ENCODE data around the gene LZTR1.
"Not testable (repeated sequence)": the region's sequence is repeated elsewhere in the genome, so short reads cannot be mapped to it uniquely, and the experiment has no call there.

Gene LZTR1

DNA sequence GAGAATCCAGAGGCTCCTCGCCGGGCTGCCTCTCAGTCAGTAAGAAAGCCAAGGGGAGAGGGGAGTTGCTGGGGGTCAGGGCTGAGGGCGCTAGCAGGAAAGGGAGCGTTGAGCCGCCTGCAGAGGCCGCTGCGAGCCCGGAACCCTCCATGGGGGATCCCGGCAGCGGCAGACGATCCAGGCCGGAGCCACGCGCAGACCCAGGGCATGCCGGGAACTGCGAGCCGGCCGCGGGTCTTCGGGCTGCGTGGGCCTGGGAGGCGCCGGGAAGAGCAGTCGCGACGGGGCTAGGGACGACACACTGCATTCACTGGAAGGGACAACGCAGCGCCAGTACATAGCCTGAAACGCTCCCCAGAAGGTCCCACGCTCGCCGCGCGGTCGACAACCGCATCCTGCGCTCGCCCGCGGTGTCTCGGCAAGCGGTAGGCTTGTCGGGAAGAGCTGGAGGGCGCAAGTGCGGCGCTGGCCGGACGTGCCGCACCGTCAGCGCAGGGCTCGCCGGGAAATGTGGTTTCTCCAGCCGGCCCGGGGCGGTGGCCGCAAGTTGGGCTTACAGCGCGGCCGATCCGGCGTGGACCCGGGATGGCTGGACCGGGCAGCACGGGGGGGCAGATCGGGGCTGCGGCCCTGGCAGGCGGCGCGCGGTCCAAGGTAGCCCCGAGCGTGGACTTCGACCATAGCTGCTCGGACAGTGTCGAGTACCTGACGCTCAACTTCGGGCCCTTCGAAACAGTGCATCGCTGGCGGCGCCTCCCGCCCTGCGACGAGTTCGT, at the start of gene LZTR1:
TSS of gene LZTR1 (plus strand) at position 511 of the 776 bp plus-strand sequence. CDS start at position 586, 75 bp downstream.
- no peak for DNase-seq (ENCODE audit: low read depth, low spot score)

GRCh38 chr22:20933910-20934309, 48.2 kb upstream of the LZTR1 start:
- no peak for DNase-seq (ENCODE audit: low read depth, low spot score)

GRCh38 chr22:20935049-20935448, 47.0 kb upstream of the LZTR1 start:
- not testable (repeated sequence) for DNase-seq (ENCODE audit: low read depth, low spot score)

- DNase-seq (ENCODE audit: low read depth, low spot score), result not testable (repeated sequence)
Measured at GRCh38 chr22:20935780-20936539, 46.1 kb upstream of the LZTR1 start.

GRCh38 chr22:20937031-20937793, 44.9 kb upstream of the LZTR1 start:
- DNase-seq (ENCODE audit: low read depth, low spot score), result no peak

- no peak for DNase-seq (ENCODE audit: low read depth, low spot score)
Measured at GRCh38 chr22:20937794-20938671, 44.1 kb upstream of the LZTR1 start.

- not testable (repeated sequence) for DNase-seq (ENCODE audit: low read depth, low spot score)
Measured at GRCh38 chr22:20939457-20940185, 42.5 kb upstream of the LZTR1 start.

GRCh38 chr22:20940186-20940651, 41.9 kb upstream of the LZTR1 start:
- DNase-seq (ENCODE audit: low read depth, low spot score), result no peak

DNA sequence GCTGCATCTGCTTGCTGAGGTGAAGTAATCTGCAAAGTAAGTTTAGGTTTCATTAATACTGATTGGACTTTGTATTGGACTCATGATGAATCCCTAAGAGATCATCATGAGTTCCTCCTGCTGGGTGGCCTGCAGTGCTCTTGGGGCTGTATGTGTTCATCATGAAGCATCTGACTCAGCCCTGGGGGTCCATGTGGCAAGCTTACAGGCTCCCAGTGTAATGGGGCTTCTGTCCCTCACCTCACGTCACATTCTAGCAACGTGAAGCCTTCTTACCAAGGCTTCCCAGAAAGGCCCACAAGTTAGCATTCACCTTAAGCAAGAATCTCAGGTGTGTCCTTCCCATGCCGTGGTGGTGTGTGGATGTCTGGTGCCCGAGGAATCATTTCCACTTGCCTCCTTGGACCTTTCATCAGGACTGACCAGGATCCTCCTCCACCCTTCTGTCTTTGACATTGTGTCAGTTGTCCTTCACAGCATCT, 41.2 kb upstream of the LZTR1 start:
- no peak for DNase-seq (ENCODE audit: low read depth, low spot score)

DNA sequence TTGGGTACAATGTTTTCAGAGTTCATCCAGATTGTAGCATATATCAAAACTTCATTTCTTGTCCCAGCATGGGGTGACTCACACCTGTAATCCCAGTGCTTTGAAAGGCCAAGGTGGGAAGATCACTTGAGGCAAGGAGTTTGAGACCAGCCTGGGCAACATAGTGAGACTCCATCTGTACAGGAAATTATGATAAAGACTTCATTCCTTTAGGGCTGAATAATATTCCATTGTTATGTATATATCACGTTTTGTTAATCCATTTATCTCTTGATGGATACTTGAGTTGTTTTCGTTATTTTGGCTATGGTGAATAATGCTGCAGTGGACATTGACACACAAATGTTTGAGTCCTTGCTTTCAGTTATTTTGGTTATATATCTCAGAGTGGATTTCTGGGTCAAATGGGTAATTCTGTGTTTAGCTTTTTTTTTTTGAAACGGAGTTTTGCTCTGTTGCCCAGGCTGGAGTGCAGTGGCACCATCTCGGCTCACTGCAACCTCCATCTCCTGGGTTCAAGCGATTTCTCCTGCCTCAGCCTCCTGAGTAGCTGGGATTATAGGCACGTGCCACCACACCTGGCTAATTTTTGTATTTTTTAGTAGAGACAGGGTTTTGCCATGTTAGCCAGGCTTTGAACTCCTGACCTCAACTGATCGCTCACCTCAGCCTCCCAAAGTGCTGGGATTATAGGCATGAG, 39.7 kb upstream of the LZTR1 start:
- not testable (repeated sequence) for DNase-seq (ENCODE audit: low read depth, low spot score)

- DNase-seq (ENCODE audit: low read depth, low spot score), result no peak
Measured at GRCh38 chr22:20943104-20943933, 38.8 kb upstream of the LZTR1 start.

- no peak for DNase-seq (ENCODE audit: low read depth, low spot score)
Measured at GRCh38 chr22:20944042-20944441, 38.1 kb upstream of the LZTR1 start.

- DNase-seq (ENCODE audit: low read depth, low spot score), result no peak
Measured at GRCh38 chr22:20945578-20945934, 36.5 kb upstream of the LZTR1 start.

GRCh38 chr22:20946080-20946986, 35.8 kb upstream of the LZTR1 start:
- DNase-seq (ENCODE audit: low read depth, low spot score), result no peak

GRCh38 chr22:20946991-20947390, 35.1 kb upstream of the LZTR1 start:
- DNase-seq (ENCODE audit: low read depth, low spot score), result no peak

DNA sequence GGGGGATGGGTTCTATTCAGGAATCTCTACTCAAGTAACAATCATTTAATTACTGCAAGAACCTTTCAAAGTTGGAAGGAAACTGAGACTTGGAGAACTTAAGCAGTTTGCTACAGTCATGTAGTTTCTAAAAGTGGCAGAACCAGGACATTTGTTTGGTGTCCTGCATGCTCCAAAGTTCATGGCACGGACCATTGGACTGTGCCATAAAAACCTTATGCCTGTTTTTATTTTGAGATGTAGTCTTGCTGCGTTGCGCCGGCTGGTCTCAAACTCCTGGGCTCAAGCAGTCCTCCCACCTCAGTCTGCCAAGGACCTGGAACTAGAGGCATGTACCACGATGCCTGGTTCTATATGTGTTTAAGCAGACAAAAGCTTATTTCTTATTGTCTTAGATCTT, 33.6 kb upstream of the LZTR1 start:
- DNase-seq (ENCODE audit: low read depth, low spot score), result no peak

- DNase-seq (ENCODE audit: low read depth, low spot score), result no peak
Measured at GRCh38 chr22:20948989-20949388, 33.1 kb upstream of the LZTR1 start.

Measured in iPS DF 19.7 (cell line).